ENCODE results near the gene LMX1A. TPM values are rescaled to one million over a fixed set of nuclear protein-coding genes. Genes with fewer than 3 reads are reported as not detected.

LMX1A gene
- total RNA-seq, 4 donors from 2014 or later = 0.18 to 0.67 (median 0.38) TPM; not detected in 1

DNA sequence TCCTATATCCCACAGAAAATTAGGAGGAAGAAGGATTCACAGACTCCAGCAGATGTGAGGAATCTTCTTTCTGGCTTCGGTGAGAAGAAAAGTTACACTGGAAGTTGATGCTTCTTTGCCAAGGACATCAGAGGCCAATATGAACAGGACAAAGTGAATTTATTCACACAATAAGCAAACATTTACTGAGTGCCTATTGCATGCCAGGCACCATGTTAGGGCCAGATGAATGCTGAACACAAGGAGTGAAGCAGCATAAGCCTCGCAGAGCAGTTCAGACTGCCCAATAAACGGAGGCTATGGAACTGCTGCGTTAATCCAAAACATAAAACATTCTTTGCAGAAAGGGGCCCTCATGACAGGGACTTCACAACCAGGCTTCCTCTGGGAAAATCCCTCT, 114.6 kb downstream of the LMX1A start:
- H3K4me1 ChIP-seq = no peaks in the 10 kb centered on the region
- no peak for DNase-seq
- no peak overlapping the region for H3K4me3 ChIP-seq
- no peaks in the 10 kb centered on the region for H3K9me3 ChIP-seq
- H3K27me3 ChIP-seq = peaks cover 0 to 55% (median 0%) of the 10 kb centered on the region in 4 donors
- 67 to 69% methylated on average over 4 of the region's 4 CpGs for WGBS, 2 donors
- TF ChIP-seq, protein P1, sequence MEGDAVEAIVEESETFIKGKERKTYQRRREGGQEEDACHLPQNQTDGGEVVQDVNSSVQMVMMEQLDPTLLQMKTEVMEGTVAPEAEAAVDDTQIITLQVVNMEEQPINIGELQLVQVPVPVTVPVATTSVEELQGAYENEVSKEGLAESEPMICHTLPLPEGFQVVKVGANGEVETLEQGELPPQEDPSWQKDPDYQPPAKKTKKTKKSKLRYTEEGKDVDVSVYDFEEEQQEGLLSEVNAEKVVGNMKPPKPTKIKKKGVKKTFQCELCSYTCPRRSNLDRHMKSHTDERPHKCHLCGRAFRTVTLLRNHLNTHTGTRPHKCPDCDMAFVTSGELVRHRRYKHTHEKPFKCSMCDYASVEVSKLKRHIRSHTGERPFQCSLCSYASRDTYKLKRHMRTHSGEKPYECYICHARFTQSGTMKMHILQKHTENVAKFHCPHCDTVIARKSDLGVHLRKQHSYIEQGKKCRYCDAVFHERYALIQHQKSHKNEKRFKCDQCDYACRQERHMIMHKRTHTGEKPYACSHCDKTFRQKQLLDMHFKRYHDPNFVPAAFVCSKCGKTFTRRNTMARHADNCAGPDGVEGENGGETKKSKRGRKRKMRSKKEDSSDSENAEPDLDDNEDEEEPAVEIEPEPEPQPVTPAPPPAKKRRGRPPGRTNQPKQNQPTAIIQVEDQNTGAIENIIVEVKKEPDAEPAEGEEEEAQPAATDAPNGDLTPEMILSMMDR (IDR thresholded peaks at IDR 0.05) = no peak
- no peak for TF ChIP-seq POLR2A (IDR thresholded peaks at IDR 0.05)
- H3K36me3 ChIP-seq = no peaks in the 10 kb centered on the region
- intact Hi-C loops (cut with DNase I) = no loop called here
- no peak overlapping the region for H3K27ac ChIP-seq

DNA sequence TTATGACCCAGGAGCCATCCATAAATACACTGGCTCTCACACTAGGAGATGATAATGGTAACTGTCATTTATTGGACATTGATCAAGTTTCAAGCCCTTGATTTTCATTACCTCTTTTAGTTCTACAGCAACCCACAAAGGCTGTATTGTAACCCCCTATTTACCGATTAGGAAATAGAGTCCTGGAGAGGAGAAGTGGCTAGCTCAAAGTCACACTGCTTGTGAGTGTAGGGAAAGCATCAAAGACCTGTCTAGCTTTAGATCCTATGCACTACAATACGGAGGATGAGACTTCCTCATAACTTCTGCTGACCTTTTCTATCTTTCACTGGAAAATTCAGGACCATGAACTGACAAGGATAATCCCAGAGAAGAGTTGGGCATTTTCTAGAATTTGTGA, 115.2 kb downstream of the LMX1A start:
- H3K27ac ChIP-seq = no peak overlapping the region
- H3K27me3 ChIP-seq = peaks cover 0 to 62% (median 1%) of the 10 kb centered on the region in 4 donors
- no peak overlapping the region for H3K4me3 ChIP-seq
- TF ChIP-seq POLR2A (IDR thresholded peaks at IDR 0.05) = no peak
- TF ChIP-seq, protein P1 (IDR thresholded peaks at IDR 0.05) = no peak
- DNase-seq = no peak
- no peaks in the 10 kb centered on the region for H3K9me3 ChIP-seq
- whole genome bisulfite sequencing, 2 donors = 78 to 91% methylated on average over 2 of the region's 2 CpGs
- intact Hi-C loops (cut with DNase I) = no loop called here
- H3K4me1 ChIP-seq = no peaks in the 10 kb centered on the region
- H3K36me3 ChIP-seq = no peaks in the 10 kb centered on the region

- WGBS, 2 donors = 40 to 53% methylated on average over 4 of the region's 4 CpGs
- intact Hi-C loops (cut with DNase I) = no loop called here
- Histone ChIP-seq H3K27me3 (peaks cover 0 to 70% (median 7%) of the 10 kb centered on the region in 4 donors), H3K9me3 (no peaks in the 10 kb centered on the region), H3K36me3 (no peaks in the 10 kb centered on the region), H3K4me3 (no peak overlapping the region), H3K27ac (no peak overlapping the region), H3K4me1 (peaks cover 5 to 8% (median 7%) of the 10 kb centered on the region in 3 donors)
- TF ChIP-seq POLR2A (IDR thresholded peaks at IDR 0.05) = no peak
- TF ChIP-seq, protein P1 (IDR thresholded peaks at IDR 0.05) = no peak
- no peak for DNase-seq
Observed at GRCh38 chr1:165240492-165240891, 116.0 kb downstream of the LMX1A start.

- Histone ChIP-seq H3K9me3 (no peaks in the 10 kb centered on the region), H3K27me3 (peaks cover 0 to 72% (median 7%) of the 10 kb centered on the region in 4 donors), H3K4me1 (peaks cover 7 to 14% (median 9%) of the 10 kb centered on the region in 3 donors), H3K27ac (no peak overlapping the region), H3K36me3 (no peaks in the 10 kb centered on the region), H3K4me3 (no peak overlapping the region)
- intact Hi-C loops (cut with DNase I) = no loop called here
- TF ChIP-seq, protein P1 (IDR thresholded peaks at IDR 0.05) = no peak
- no peak for TF ChIP-seq POLR2A (IDR thresholded peaks at IDR 0.05)
- WGBS, 2 donors = 42 to 44% methylated on average over 2 of the region's 2 CpGs
- DNase-seq = no peak
Observed at GRCh38 chr1:165239873-165240272, 116.6 kb downstream of the LMX1A start.

DNA sequence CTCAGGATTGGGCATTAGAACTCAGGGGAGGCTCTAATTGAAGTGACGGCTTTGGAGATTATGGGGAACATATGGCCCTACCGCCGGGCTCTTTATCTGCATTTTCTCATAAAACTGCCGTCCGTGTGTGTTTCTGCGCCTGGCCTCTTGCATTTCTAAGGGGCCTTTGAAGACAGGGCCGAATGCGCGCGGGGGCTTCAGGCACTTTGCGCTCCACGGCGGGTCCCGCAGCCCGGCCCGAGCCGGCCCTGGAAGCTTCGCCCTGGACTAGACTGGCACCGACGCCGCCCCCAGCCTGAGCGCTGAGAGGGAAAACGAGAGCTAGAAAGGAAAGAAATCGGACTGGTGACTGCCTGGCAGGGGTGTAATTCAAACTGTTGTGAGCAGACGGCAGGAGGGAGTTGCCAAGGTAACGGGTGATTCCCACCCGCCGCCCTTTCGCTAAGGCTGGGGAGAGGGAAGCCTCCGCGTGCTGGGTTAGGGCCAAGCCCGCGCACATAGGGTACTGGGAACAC, 120.7 kb downstream of the LMX1A start:
- no peak for DNase-seq
- intact Hi-C loops (cut with DNase I) = no loop called here
- 0 to 4% methylated on average over 14 to 19 of the region's 33 CpGs for WGBS, 2 donors
- no peaks in the 10 kb centered on the region for H3K9me3 ChIP-seq
- peaks cover 0 to 85% (median 10%) of the 10 kb centered on the region in 4 donors for H3K27me3 ChIP-seq
- H3K36me3 ChIP-seq = no peaks in the 10 kb centered on the region
- no peak overlapping the region for H3K27ac ChIP-seq
- TF ChIP-seq, protein P1 (IDR thresholded peaks at IDR 0.05) = no peak
- no peak for TF ChIP-seq POLR2A (IDR thresholded peaks at IDR 0.05)
- H3K4me1 ChIP-seq = peaks cover 7 to 15% (median 9%) of the 10 kb centered on the region in 3 donors
- peak overlapping the region; percentile 26 to 65 (median 38) for H3K4me3 ChIP-seq

All from esophagus squamous epithelium (tissue), 5 donors.